CD4-positive, alpha-beta T cell (primary cell): Measurements from ENCODE around the gene HEPN1. TPM values are rescaled to one million over a fixed set of nuclear protein-coding genes. Genes with fewer than 3 reads are reported as not detected.

Experiments
- ATAC-seq: fragments of 200-7000 bp; cut with Tn5 transposase; one replicate; pipeline ENCODE4 v1.10.0; 2022; ENCODE audit warnings: mild to moderate bottlenecking; ENCODE audit not compliant: poor library complexity
- CTCF ChIA-PET: fragments of 350-600 bp; sonication (Branson Sonifier 250); formaldehyde crosslinking; loops from one replicate; lab custom pipeline; 2021; ENCODE audit warnings: antibody characterized with exemption, inconsistent platforms; lab: Charles Lee
- POLR2A ChIA-PET: fragments of 350-600 bp; sonication (Branson Sonifier 250); formaldehyde crosslinking; loops from one replicate; lab custom pipeline; 2021; ENCODE audit warnings: antibody characterized with exemption, inconsistent platforms; lab: Charles Lee
- DNase-seq, 14 experiments: peaks; one replicate each; pipeline ENCODE4 v3.0.0-alpha.2; 2013 to 2020; ENCODE audit warnings: mixed read lengths in 2 of 14
- H3K27ac ChIP-seq, 2 donors: one replicate each; pipeline versions ENCODE4 v1.5.1 to v1.7.0; 2013; ENCODE audit warnings: low read length in 2 of 2, low read depth in 1 of 2, mild to moderate bottlenecking in 1 of 2
- H3K27me3 ChIP-seq, 2 experiments: 1 replicate in 1 of 2; 2 replicates in 1 of 2; pipeline versions ENCODE4 v1.6.1 to v1.7.0; 2013; ENCODE audit warnings: low read length in 2 of 2, control low read depth in 1 of 2, mild to moderate bottlenecking in 1 of 2, moderate library complexity in 1 of 2; ENCODE audit not compliant: insufficient read depth in 2 of 2, control insufficient read depth in 1 of 2
- H3K36me3 ChIP-seq: one replicate; pipeline ENCODE4 v1.6.1; 2013; ENCODE audit warnings: low read length, control low read depth; ENCODE audit not compliant: insufficient read depth
- H3K4me1 ChIP-seq: one replicate; pipeline ENCODE4 v1.6.1; 2013; ENCODE audit warnings: low read length, control low read depth; ENCODE audit not compliant: insufficient read depth
- H3K4me3 ChIP-seq: one replicate; pipeline ENCODE4 v1.5.1; 2013; ENCODE audit warnings: mild to moderate bottlenecking, low read length, moderate library complexity
- H3K9me3 ChIP-seq, 2 experiments: 1 replicate in 1 of 2; 2 replicates in 1 of 2; pipeline versions ENCODE4 v1.6.1 to v1.7.0; 2013; ENCODE audit warnings: low read length in 2 of 2, mild to moderate bottlenecking in 2 of 2, control low read depth in 1 of 2, moderate library complexity in 1 of 2; ENCODE audit not compliant: control insufficient read depth in 1 of 2, insufficient read depth in 1 of 2
- H3K27ac Mint-ChIP-seq: one replicate; pipeline ENCODE4 v1.8.0; 2020; ENCODE audit warnings: mixed read lengths
- H3K27me3 Mint-ChIP-seq: one replicate; pipeline ENCODE4 v1.8.0; 2021; ENCODE audit warnings: mixed read lengths
- H3K36me3 Mint-ChIP-seq: one replicate; pipeline ENCODE4 v1.8.0; 2021; ENCODE audit warnings: low read depth, mixed read lengths
- H3K4me1 Mint-ChIP-seq: one replicate; pipeline ENCODE4 v1.8.0; 2021; ENCODE audit warnings: low read depth, mixed read lengths
- H3K4me3 Mint-ChIP-seq: one replicate; pipeline ENCODE4 v1.8.0; 2020; ENCODE audit warnings: mild to moderate bottlenecking, mixed read lengths
- H3K9me3 Mint-ChIP-seq: one replicate; pipeline ENCODE4 v1.8.0; 2020; ENCODE audit warnings: mixed read lengths
- intact Hi-C, 2 experiments: fragments of 100-400 bp; cut with DNase I in 1 of 2; cut with micrococcal nuclease in 1 of 2; formaldehyde crosslinking; loops; one replicate each; pipeline versions ENCODE4 v1.15.1 to v1.9.0; 2023 to 2025; cut with DNase I, micrococcal nuclease
- total RNA-seq, 174 experiments: library from RNA in 2 of 174; stranded (reverse) in 2 of 174; gene quantifications; one replicate each; pipeline ENCODE4 v1.2.3 and lab custom pipeline; 2021 to 2026
- TF ChIP-seq, protein P1 (sequence below): fragments of 200-600 bp; IDR thresholded peaks from one replicate; pipeline ENCODE4 v1.8.0; 2022; ENCODE audit warnings: antibody characterized with exemption, mild to moderate bottlenecking

HEPN1 gene
- total RNA-seq, 2 experiments from 2014 or later = not detected

DNA sequence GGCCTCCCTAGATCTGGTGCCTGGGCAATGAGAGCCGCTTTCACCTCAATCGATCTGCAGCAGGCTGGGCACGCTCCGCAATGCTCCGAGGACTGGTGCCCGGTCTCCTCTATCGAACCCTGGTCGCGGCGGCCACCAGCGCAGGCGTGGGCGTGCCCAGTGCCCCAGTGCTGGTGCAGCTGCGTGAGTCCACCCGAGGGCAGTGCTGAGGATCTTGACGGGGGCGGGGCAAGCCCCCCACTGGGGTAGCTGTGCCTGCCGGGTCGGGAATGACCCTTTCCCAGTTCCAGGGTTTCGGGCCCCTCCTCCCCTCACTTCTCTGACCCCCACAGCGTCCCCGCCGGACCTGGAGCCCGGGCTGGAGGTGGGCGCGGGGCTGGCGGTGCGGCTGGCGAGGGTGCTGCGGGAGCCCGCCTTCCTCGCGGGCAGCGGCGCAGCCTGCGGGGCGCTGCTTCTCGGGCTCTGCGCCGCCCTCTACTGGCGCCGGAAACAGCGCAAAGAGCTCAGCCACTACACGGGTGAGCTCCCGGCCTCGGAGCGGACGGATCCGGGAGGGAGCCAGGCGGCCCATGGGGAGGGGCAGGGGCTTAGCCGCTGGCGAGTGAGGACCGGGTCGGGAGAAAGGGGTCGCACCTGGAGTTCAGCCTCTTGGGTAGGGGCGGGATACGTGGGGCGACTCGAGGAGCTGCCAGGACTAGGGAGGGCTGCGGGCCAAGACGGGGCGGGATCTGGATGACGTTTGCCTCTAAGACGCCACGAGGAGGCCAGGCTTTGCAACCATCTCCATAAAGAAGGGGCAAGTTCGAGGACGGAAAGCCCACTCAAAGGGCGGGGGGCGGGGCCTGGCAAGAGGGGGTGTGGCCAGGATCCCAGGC is 42.9 kb upstream of the HEPN1 start:
- Histone ChIP-seq H3K36me3 (no peaks in the 10 kb centered on the region), H3K4me3 (peak overlapping the region; percentile 83), H3K9me3 (peaks cover 0 to 6% of the 10 kb centered on the region in 2 experiments), H3K27ac (peak overlapping the region; percentile 62 to 76), H3K27me3 (peaks cover 10 to 40% of the 10 kb centered on the region in 2 experiments), H3K4me1 (peaks cover 23% of the 10 kb centered on the region)
- peaks cover 42% of the 10 kb centered on the region for H3K27me3 Mint-ChIP-seq
- DNase-seq (peak; percentile 54 to 89 (median 71)), ATAC-seq (peak; percentile 96)
- H3K9me3 Mint-ChIP-seq = no peaks in the 10 kb centered on the region
- ChIA-PET CTCF (interaction anchor here (0.5 to 1.5 kb wide), 24 partner anchors 10 to 254 kb away, joined by 3 to 27 read pairs (median 4); partner anchors contain the start of genes CCDC15, ESAM, ROBO3 and SIAE), POLR2A (interaction anchor here (0.6 to 1.5 kb wide), 17 partner anchors 8 to 235 kb away, joined by 3 to 30 read pairs (median 5); partner anchors contain the start of genes CCDC15, MSANTD2, SIAE and SPA17)
- intact Hi-C loops = loop anchor here (2.0 to 5.0 kb wide), 10 partner anchors 37 to 1134 kb away; partner anchors contain the start of genes SIAE (in 2 of the 2), SPA17 (in 2 of the 2), CCDC15 (in 1 of the 2) and MSANTD2 (in 1 of the 2)
- peak overlapping the region; percentile 94 for H3K4me3 Mint-ChIP-seq
- H3K36me3 Mint-ChIP-seq = no peaks in the 10 kb centered on the region
- TF ChIP-seq, protein P1, sequence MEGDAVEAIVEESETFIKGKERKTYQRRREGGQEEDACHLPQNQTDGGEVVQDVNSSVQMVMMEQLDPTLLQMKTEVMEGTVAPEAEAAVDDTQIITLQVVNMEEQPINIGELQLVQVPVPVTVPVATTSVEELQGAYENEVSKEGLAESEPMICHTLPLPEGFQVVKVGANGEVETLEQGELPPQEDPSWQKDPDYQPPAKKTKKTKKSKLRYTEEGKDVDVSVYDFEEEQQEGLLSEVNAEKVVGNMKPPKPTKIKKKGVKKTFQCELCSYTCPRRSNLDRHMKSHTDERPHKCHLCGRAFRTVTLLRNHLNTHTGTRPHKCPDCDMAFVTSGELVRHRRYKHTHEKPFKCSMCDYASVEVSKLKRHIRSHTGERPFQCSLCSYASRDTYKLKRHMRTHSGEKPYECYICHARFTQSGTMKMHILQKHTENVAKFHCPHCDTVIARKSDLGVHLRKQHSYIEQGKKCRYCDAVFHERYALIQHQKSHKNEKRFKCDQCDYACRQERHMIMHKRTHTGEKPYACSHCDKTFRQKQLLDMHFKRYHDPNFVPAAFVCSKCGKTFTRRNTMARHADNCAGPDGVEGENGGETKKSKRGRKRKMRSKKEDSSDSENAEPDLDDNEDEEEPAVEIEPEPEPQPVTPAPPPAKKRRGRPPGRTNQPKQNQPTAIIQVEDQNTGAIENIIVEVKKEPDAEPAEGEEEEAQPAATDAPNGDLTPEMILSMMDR = peak; percentile 80
- H3K4me1 Mint-ChIP-seq = peaks cover 25% of the 10 kb centered on the region
- H3K27ac Mint-ChIP-seq = peak overlapping the region; percentile 87

DNA sequence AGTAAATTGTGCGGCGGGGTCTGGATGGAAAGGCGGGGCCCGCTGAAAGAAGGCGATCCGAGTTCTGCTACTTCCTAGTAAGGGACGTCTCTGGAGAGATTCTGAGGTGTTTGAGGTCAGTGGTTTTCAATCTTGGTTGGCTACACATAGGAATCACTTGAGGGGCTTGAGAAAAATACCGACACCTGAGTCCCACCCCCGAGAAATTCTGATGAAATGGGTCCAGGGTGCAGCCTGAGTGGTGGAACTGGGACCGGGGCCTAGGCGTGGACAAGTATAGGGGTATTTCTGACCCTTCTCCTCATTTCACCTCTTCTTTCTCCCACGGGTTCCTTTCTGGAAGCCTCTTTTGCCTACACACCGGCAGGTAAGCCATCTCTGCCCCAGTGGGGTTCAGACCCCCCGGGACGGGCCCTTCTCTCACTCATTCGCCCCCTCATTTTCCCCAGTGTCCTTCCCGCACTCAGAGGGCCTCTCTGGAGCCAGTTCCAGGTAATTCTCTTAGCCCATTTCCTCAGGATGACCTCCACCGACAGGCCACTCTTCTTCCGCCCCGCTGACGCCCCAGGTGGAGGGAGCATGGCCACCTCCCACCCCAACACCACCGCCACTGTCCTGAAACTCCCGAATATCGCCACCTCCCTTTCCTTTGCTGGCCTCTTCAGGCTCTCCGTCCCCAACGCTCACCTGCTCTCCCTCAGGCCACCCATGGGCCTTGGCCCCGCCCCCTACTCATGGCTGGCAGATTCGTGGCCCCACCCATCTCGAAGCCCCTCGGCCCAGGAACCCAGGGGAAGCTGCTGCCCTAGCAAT is 42.0 kb upstream of the HEPN1 start:
- Histone ChIP-seq H3K27ac (peak overlapping the region; percentile 62 to 76), H3K4me3 (peak overlapping the region; percentile 83), H3K27me3 (peaks cover 10 to 34% of the 10 kb centered on the region in 2 experiments), H3K36me3 (no peaks in the 10 kb centered on the region), H3K9me3 (peaks cover 0 to 6% of the 10 kb centered on the region in 2 experiments), H3K4me1 (peaks cover 23% of the 10 kb centered on the region)
- TF ChIP-seq, protein P1 = no peak
- Mint-ChIP-seq H3K4me3 (peak overlapping the region; percentile 94), H3K9me3 (no peaks in the 10 kb centered on the region), H3K4me1 (peaks cover 25% of the 10 kb centered on the region), H3K27me3 (peaks cover 34% of the 10 kb centered on the region), H3K36me3 (no peaks in the 10 kb centered on the region), H3K27ac (peak overlapping the region; percentile 87)
- DNase-seq = no peak
- intact Hi-C loops = loop anchor here (2.0 to 5.0 kb wide), 9 partner anchors 40 to 1135 kb away; partner anchors contain the start of genes SIAE (in 2 of the 2), SPA17 (in 2 of the 2), CCDC15 (in 1 of the 2) and MSANTD2 (in 1 of the 2)
- CTCF ChIA-PET = interaction anchor here (0.5 to 1.5 kb wide), 24 partner anchors 10 to 255 kb away, joined by 3 to 27 read pairs (median 4); partner anchors contain the start of genes CCDC15, ESAM, ROBO3 and SIAE
- POLR2A ChIA-PET = interaction anchor here (0.6 to 1.5 kb wide), 16 partner anchors 7 to 234 kb away, joined by 3 to 30 read pairs (median 5); partner anchors contain the start of genes CCDC15, MSANTD2, SIAE and SPA17
- no peak for ATAC-seq

DNA sequence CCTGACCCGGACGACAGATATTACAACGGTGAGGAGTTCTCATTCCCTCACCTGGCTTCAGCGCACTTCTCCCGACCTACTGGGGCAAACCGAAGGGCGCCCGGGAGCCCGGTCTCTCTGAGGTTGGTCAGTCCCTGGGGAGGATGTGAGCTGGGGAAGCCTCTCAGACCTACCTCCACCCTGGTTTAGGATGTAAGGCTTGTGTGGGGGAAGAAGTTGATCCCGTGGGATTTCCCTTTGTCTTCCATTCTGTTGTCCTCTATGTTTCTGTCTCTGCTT is 41.5 kb upstream of the HEPN1 start:
- intact Hi-C loops = loop anchor here (2.0 to 5.0 kb wide), 9 partner anchors 40 to 1135 kb away; partner anchors contain the start of genes SIAE (in 2 of the 2), SPA17 (in 2 of the 2), CCDC15 (in 1 of the 2) and MSANTD2 (in 1 of the 2)
- H3K4me3 ChIP-seq = no peak overlapping the region
- TF ChIP-seq, protein P1 = no peak
- CTCF ChIA-PET = no interaction called here
- peaks cover 7 to 28% of the 10 kb centered on the region in 2 experiments for H3K27me3 ChIP-seq
- H3K9me3 ChIP-seq = peaks cover 0 to 6% of the 10 kb centered on the region in 2 experiments
- no peak for DNase-seq
- H3K4me1 Mint-ChIP-seq = peaks cover 25% of the 10 kb centered on the region
- H3K27ac ChIP-seq = no peak overlapping the region
- no peaks in the 10 kb centered on the region for H3K36me3 Mint-ChIP-seq
- no peak for ATAC-seq
- H3K4me3 Mint-ChIP-seq = peak overlapping the region; percentile 94
- no peaks in the 10 kb centered on the region for H3K36me3 ChIP-seq
- POLR2A ChIA-PET = no interaction called here
- H3K27ac Mint-ChIP-seq = peak overlapping the region; percentile 87
- H3K27me3 Mint-ChIP-seq = peaks cover 28% of the 10 kb centered on the region
- H3K4me1 ChIP-seq = peaks cover 23% of the 10 kb centered on the region
- H3K9me3 Mint-ChIP-seq = no peaks in the 10 kb centered on the region
